DMS 273 (cell line): ENCODE data around the gene DPYD.

Experiments used
- DNase-seq: peaks from one replicate; lab custom pipeline; 2025; ENCODE audit not compliant: unreplicated experiment; lab: John Stamatoyannopoulos, UW

Gene DPYD

GRCh38 chr1:97721221-97721620 lies 199.6 kb downstream of the DPYD start:
- DNase-seq: no peak

- DNase-seq: no peak
Measured at GRCh38 chr1:97712980-97713379, 207.9 kb downstream of the DPYD start.

DNA sequence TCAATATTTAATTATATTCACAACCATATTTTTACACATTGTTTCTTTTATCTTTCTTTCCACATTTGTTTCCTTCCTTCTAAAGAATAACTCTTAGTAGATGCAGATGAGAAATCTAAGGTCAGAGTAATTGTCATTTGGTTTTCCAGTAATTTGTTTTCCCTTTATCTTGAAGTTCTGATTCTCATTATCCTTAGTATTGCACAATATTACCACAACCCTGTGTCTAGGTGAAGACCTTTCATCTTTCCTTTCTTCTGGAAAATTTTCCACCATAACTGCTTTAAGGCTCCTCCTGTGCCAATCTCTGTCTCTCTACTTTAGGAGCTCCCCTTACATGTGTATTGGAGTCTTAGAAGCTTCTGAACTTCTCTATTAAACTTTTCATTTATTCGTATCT lies 209.0 kb downstream of the DPYD start:
- no peak for DNase-seq

- no peak for DNase-seq
Measured at GRCh38 chr1:97693601-97694000, 227.2 kb downstream of the DPYD start.

DNA sequence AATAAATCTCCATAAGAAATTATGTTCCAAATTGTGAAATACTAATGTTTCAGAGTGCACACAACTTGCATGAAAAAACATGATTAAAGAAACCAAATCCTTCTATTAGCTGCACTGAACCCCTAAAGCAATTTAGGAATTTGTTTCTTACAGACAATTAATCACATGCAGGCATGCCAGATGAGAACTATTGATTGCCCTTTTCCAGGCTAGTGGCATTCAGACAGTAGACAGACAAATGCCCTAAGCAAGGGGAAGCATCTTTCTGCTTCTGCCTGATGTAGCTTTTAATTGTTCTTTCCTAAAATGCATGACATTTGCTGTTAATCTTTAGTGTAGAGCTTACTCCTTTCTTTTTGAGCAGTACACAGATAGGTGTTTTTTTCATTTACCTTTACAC lies 229.5 kb downstream of the DPYD start:
- DNase-seq: no peak

- DNase-seq: no peak
Measured at GRCh38 chr1:97685360-97685759, 235.5 kb downstream of the DPYD start.

GRCh38 chr1:97680894-97681293 lies 239.9 kb downstream of the DPYD start:
- DNase-seq: no peak

DNA sequence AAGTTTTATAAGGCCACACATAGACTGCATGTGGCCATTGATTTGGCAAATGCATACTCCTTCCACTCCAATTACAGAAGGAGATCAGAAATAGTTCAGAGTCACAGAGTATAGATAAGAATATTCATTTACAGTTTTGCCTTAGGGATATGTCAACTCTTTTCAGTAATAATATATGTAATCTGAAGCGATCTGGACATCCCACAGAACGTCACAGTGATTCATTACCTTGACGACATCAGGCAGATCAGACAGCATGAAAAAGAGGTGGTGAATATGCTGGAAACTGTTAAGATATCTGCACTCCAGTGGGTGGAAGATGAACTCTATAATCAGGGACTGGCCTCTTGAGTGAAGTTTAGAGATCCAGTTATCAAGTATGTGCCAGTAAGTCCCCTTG lies 240.4 kb downstream of the DPYD start:
- no peak for DNase-seq

- DNase-seq: no peak
Measured at GRCh38 chr1:97677702-97678101, 243.1 kb downstream of the DPYD start.

DNA sequence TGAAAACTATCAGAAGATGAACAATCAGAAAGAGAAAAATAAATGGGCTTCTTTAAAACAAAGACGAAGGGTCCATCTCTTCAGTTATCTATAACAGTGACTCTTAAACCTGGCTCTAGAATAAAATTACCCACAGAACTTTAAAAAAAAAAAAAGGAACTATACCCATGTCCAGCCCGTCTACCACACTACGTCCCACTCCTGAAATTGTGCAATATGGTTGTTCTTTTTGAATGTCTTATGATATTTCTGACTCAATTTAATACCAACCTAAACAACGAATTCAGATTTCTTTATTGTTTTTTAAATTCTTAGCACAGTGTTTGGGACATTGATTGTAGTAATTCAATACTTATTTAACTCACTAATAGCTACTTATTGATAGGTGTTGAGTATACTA lies 246.3 kb downstream of the DPYD start:
- DNase-seq: no peak

- DNase-seq: peak; percentile 91
Measured at GRCh38 chr1:97668945-97669344, 251.9 kb downstream of the DPYD start.

GRCh38 chr1:97660431-97661105 lies 260.3 kb downstream of the DPYD start:
- no peak for DNase-seq

GRCh38 chr1:97654876-97655585 lies 265.8 kb downstream of the DPYD start:
- no peak for DNase-seq

GRCh38 chr1:97651250-97651649 lies 269.6 kb downstream of the DPYD start:
- DNase-seq: no peak

DNA sequence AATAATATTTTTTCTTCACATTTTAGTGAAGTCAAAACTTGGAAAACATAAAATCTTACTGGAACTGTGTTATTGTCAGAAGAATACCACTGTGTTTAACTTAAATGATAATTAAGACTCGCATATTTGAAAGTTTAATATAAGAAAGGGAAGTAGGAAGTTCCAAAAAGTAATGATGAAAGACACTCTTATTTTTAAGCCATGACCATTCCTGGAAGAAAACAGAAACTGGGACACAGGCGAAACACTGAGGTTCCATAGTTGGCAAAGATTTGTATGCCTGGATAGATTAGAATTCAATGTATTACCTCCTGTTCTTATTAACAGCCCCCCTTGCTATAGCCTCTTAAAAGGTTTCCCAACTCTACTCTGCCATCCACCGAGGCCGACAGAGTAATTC lies 271.2 kb downstream of the DPYD start:
- no peak for DNase-seq

DNA sequence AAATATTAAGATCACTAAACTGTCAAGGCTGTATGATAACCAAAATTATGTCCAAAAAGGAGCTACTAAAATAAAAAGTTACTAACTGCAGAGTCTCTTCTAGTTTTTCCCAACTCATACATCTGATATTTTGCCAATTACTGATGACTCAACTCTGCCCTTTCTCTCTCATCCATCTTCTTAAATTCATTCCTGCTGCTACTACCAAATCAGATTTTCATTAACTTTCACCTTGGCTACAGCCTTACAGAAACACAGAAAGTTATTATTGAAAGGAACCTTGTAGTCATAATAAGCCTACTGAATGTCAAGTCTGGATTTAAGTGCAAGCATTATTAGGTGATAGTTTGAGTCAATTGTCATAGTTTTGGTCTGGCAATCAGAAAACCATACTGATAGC lies 273.1 kb downstream of the DPYD start:
- DNase-seq: no peak

DNA sequence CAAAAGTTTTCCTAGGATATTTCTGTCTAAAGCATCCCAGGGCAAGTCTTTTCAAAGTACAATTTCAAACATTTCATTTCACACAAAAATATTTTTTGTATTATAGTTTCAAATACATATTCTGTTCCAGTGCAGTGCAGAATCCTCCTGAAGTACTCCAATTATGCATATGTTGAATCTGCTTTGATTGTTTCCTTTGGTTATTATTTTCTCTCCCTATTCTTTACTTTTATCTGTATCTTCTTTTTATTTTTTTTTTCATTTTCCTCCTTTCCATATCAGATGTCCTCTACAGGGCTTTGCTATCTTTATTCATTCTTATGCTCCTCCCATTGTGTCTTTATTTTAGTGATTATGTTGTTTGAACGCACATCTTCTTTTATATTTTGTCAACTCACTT lies 274.8 kb downstream of the DPYD start:
- DNase-seq: no peak

GRCh38 chr1:97640677-97641076 lies 280.2 kb downstream of the DPYD start:
- no peak for DNase-seq

- DNase-seq: no peak
Measured at GRCh38 chr1:97636941-97637340, 283.9 kb downstream of the DPYD start.

DNA sequence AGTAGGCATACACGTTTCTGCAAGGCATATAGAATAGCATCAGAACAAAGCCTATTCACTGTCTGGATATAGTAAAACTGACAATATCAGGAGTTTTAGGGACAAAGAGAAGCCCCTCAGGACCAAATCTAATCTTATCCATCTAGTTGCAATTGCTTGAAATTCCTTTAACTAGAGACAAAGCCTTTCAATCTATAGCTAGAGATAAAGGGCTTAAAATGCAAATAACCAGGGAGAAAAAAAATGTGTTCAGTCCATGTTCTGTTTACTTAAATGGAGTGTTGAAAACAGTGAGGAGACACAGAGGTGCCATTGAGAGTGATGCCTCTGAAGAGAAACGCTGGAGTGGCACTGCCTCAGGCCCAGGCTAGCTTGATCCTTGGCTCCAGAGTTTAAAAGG lies 286.1 kb downstream of the DPYD start:
- no peak for DNase-seq

GRCh38 chr1:97632776-97633175 lies 288.1 kb downstream of the DPYD start:
- DNase-seq: peak; percentile 5

DNA sequence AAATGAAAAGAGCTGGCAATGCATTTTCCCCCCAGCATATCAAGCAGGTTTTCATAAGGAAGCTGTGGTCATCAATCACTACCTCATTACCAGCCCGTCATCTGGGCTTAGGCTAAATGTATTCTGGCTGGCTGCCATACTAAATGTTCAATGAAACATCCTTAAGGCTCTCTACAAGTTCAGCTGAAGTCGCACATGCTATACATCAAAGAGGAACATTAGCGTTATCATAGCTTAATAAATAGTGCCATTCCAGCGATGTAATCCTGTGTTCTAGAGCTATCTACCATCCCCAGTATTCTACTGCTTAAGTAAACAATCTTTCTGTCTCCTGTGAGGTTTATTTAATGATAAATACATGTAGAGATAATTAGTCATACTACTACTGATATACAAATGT lies 288.8 kb downstream of the DPYD start:
- peak; percentile 79 for DNase-seq

GRCh38 chr1:97630948-97631347 lies 289.9 kb downstream of the DPYD start:
- peak; percentile 30 for DNase-seq
